ENCODE data around the gene CFAP298. TPM values are rescaled to one million over a fixed set of nuclear protein-coding genes. Genes with fewer than 3 reads are reported as not detected.

CFAP298 gene
- total RNA-seq, 4 donors from 2014 or later, result 14.5 to 41.1 (median 29.5) TPM

GRCh38 chr21:32578107-32578691 is 34.0 kb downstream of the CFAP298 start:
- H3K4me1 ChIP-seq, result no peaks in the 10 kb centered on the region
- no peak overlapping the region for H3K27ac ChIP-seq
- WGBS, 2 donors, result 40 to 48% methylated on average over 15 of the region's 15 CpGs
- H3K27me3 ChIP-seq, result no peaks in the 10 kb centered on the region
- H3K36me3 ChIP-seq, result peaks cover 0 to 19% (median 0%) of the 10 kb centered on the region in 3 donors
- H3K4me3 ChIP-seq, result no peak overlapping the region
- H3K9me3 ChIP-seq, result no peaks in the 10 kb centered on the region
- no peak for DNase-seq (ENCODE audit: low spot score in 2 of 2)
- peak in 1 of 5 experiments; percentile 11 for TF ChIP-seq CTCF (IDR thresholded peaks at IDR 0.05)
- TF ChIP-seq POLR2A (IDR thresholded peaks at IDR 0.05), result no peak

- TF ChIP-seq POLR2A (IDR thresholded peaks at IDR 0.05), result no peak
- TF ChIP-seq EP300 (IDR thresholded peaks at IDR 0.05), result no peak
- no peak for TF ChIP-seq CTCF (IDR thresholded peaks at IDR 0.05)
- Histone ChIP-seq H3K36me3 (peaks cover 0 to 19% (median 0%) of the 10 kb centered on the region in 3 donors), H3K4me3 (no peak overlapping the region), H3K27me3 (no peaks in the 10 kb centered on the region), H3K9me3 (no peaks in the 10 kb centered on the region), H3K27ac (no peak overlapping the region), H3K4me1 (no peaks in the 10 kb centered on the region)
- no peak for DNase-seq (ENCODE audit: low spot score in 2 of 2)
- WGBS, 2 donors, result 86 to 92% methylated on average over 11 of the region's 11 CpGs
Measured at GRCh38 chr21:32576011-32576410, 36.2 kb downstream of the CFAP298 start.

GRCh38 chr21:32574946-32575925 is 36.9 kb downstream of the CFAP298 start:
- no peak for DNase-seq (ENCODE audit: low spot score in 2 of 2)
- Histone ChIP-seq H3K36me3 (peaks cover 0 to 19% (median 0%) of the 10 kb centered on the region in 3 donors), H3K4me1 (no peaks in the 10 kb centered on the region), H3K9me3 (no peaks in the 10 kb centered on the region), H3K27ac (no peak overlapping the region), H3K27me3 (no peaks in the 10 kb centered on the region), H3K4me3 (no peak overlapping the region)
- 85 to 93% methylated on average over 22 to 24 of the region's 26 CpGs for WGBS, 2 donors
- no peak for TF ChIP-seq POLR2A (IDR thresholded peaks at IDR 0.05)
- TF ChIP-seq EP300 (IDR thresholded peaks at IDR 0.05), result no peak
- no peak for TF ChIP-seq CTCF (IDR thresholded peaks at IDR 0.05)

- 63 to 69% methylated on average over 25 of the region's 25 CpGs for WGBS, 2 donors
- TF ChIP-seq POLR2A (IDR thresholded peaks at IDR 0.05), result no peak
- no peak for TF ChIP-seq EP300 (IDR thresholded peaks at IDR 0.05)
- no peak for TF ChIP-seq CTCF (IDR thresholded peaks at IDR 0.05)
Measured at GRCh38 chr21:32572574-32573420, 39.4 kb downstream of the CFAP298 start.

More at GRCh38 chr21:32572574-32573420, 39.4 kb downstream of the CFAP298 start:
- no peaks in the 10 kb centered on the region for H3K9me3 ChIP-seq
- H3K36me3 ChIP-seq, result peaks cover 0 to 13% (median 0%) of the 10 kb centered on the region in 3 donors
- H3K27me3 ChIP-seq, result no peaks in the 10 kb centered on the region
- no peak for DNase-seq (ENCODE audit: low spot score in 2 of 2)
- peaks cover 0 to 13% (median 0%) of the 10 kb centered on the region in 4 donors for H3K4me1 ChIP-seq
- no peak overlapping the region for H3K4me3 ChIP-seq
- H3K27ac ChIP-seq, result no peak overlapping the region

Measured in tibial nerve (tissue), 4 donors.